ENCODE data around the gene KIF13A.
"Not testable (repeated sequence)": the region's sequence is repeated elsewhere in the genome, so short reads cannot be mapped to it uniquely, and the experiment has no call there.

Gene KIF13A

GRCh38 chr6:17869010-17869752 is 118.3 kb downstream of the KIF13A start:
- DNase-seq = peak; percentile 27 to 72

- peak in 1 of 2 donors; percentile 58 for DNase-seq
These were observed 119.6 kb downstream of the KIF13A start for GRCh38 chr6:17867880-17868279.

GRCh38 chr6:17866876-17867444 is 120.5 kb downstream of the KIF13A start:
- peak; percentile 54 to 89 for DNase-seq

- DNase-seq = peak; percentile 39 to 47
These were observed 121.4 kb downstream of the KIF13A start for GRCh38 chr6:17865798-17866725.

GRCh38 chr6:17865243-17865642 is 122.2 kb downstream of the KIF13A start:
- peak; percentile 12 to 19 for DNase-seq

GRCh38 chr6:17863901-17864754 is 123.3 kb downstream of the KIF13A start:
- peak; percentile 51 to 56 for DNase-seq

- no peak for DNase-seq
These were observed 126.1 kb downstream of the KIF13A start for GRCh38 chr6:17861361-17861760.

GRCh38 chr6:17859846-17860245 is 127.6 kb downstream of the KIF13A start:
- DNase-seq = no peak

GRCh38 chr6:17858584-17858983 is 128.9 kb downstream of the KIF13A start:
- DNase-seq = no peak

GRCh38 chr6:17857188-17857587 is 130.2 kb downstream of the KIF13A start:
- not testable (repeated sequence) for DNase-seq

- DNase-seq = no peak
These were observed 131.1 kb downstream of the KIF13A start for GRCh38 chr6:17856306-17856705.

- no peak for DNase-seq
These were observed 132.1 kb downstream of the KIF13A start for GRCh38 chr6:17855381-17855780.

- no peak for DNase-seq
These were observed 133.9 kb downstream of the KIF13A start for GRCh38 chr6:17853533-17853932.

- DNase-seq = no peak
These were observed 135.7 kb downstream of the KIF13A start for GRCh38 chr6:17851720-17852161.

- no peak for DNase-seq
These were observed 136.3 kb downstream of the KIF13A start for GRCh38 chr6:17851001-17851719.

- no peak for DNase-seq
These were observed 137.2 kb downstream of the KIF13A start for GRCh38 chr6:17850281-17850680.

- DNase-seq = no peak
These were observed 140.2 kb downstream of the KIF13A start for GRCh38 chr6:17847203-17847760.

- no peak for DNase-seq
These were observed 140.7 kb downstream of the KIF13A start for GRCh38 chr6:17846762-17847161.

GRCh38 chr6:17845598-17845997 is 141.8 kb downstream of the KIF13A start:
- no peak for DNase-seq

- not testable (repeated sequence) for DNase-seq
These were observed 142.5 kb downstream of the KIF13A start for GRCh38 chr6:17844967-17845366.

All from hippocampal formation (tissue), 2 donors.